HG03175 (cell line): ENCODE results near the gene MMP28.

Experiments used
- ATAC-seq: cut with Tn5 transposase; IDR thresholded peaks from one replicate; pipeline ENCODE4 v1.9.1; 2021; ENCODE audit warnings: mild to moderate bottlenecking, moderate library complexity; ENCODE audit not compliant: unreplicated experiment

Gene MMP28

DNA sequence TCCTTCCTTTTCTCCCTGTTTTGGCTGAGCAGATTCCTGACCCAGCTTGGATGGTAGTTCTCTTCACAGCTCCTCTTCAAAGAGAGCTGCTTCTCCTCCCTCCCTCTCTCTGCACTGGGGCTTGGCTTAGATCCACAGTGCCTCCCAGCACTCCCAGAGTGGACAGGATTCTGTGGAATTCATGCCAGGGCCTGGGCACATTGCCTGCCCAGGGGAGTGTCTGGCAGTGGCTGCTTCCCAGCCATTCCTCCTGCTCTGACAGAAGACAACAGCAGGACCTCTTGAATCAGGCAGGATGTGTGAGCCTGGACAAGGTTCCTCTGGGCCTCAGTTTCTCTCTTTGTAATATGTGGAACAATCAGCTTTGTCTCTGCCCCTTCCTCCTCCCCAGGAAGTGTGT lies 4.5 kb upstream of the MMP28 start:
- ATAC-seq, result no peak

DNA sequence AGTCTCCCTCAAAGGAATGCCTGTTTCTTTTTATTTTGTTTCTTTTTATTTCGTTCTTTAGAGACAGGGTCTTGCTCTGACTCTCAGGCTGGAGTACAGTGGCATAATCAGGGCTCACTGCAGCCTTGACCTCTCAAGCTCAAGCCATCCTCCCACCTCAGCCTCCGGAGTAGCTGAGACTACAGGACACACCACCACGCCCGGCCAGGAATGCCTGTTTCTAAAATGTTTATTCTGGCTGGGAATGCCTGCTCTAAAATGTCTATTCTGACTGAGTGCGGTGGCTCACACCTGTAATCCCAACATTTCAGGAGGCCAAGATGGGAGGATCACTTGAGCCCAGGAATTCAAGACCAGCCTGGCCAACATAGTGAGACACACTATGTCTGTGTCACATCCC lies 2.5 kb upstream of the MMP28 start:
- ATAC-seq, result no peak

GRCh38 chr17:35797370-35797769 lies 1.9 kb upstream of the MMP28 start:
- ATAC-seq, result no peak

- ATAC-seq, result no peak
Observed at GRCh38 chr17:35796942-35797341, 1.5 kb upstream of the MMP28 start.

GRCh38 chr17:35795871-35796265 lies 427 bp upstream of the MMP28 start:
- ATAC-seq, result no peak

GRCh38 chr17:35793257-35793656 lies 2.2 kb downstream of the MMP28 start:
- no peak for ATAC-seq

DNA sequence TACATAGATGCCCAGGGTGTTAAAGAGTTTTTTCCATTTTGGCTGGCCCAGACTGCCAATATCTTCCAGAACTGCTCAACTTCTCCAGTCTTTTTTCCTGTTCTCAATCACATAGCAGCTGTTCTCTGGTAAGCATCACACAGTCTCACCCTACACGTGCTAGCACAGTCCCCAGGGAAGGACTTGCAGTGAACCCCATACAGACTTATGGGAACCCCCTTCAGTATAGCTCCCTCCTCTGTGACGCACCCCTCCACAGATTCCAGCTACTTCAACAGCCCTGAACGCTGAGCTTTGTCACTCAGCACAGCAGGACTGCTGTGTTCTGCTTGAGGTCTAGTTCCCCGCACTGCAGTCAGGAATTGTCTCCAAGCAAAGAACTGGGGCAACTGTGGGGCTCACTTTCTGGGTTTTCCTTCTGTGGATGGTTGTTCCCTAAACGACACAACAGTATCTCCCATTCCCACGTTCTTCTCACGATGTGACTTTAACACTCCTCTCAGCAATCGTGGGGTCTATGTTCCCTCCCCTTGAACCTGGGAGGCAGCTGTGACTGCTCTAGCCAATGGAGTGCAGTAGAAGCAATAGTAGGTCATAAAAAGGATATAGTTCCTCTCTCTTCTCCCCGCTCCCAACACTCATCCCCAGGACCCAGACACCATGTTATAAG lies 3.6 kb downstream of the MMP28 start:
- no peak for ATAC-seq

DNA sequence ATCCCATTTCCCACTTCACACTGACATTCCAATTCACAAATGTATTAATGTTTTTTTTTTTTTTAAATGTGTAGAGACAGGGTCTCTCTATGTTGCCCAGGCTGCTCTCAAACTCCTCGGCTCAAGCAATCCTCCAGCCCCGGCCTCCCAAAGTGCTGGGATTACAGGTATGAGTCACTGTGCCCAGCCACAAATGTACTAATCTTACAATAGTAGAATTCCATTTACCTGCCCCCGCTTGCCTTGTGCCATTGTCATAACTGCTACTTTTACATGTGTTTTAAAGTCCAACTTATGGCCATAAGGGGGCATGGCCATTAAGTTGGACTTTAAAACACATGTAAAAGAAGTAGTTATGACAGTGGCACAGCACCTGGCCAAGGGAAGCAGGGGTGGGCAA lies 4.6 kb downstream of the MMP28 start:
- no peak for ATAC-seq

GRCh38 chr17:35788477-35789368 lies 6.7 kb downstream of the MMP28 start:
- no peak for ATAC-seq

DNA sequence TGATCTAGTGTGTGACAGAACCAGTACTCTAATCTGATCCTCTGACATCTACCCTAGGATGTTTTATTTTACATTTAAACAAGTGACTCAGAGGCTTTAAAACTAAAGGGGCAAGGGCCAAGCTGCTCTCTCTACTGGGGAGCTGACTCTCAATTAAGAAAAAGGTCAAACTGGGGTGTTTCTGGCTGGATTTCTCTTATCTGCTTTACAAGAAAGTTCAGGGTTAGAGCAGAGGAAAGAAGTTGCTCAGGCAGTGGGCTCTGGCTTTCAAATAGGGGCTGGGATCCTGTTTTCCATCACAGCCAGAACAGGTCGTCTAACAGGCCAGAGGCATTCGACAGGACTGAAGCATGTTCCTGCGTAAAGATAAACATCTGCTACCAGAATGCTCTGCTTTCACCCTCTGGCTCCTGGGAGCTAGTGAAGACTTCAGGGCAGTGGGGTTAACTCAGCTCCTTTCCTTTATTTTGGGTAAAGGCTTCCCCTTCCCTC lies 8.5 kb downstream of the MMP28 start:
- no peak for ATAC-seq

- no peak for ATAC-seq
Observed at GRCh38 chr17:35784895-35785294, 10.5 kb downstream of the MMP28 start.

DNA sequence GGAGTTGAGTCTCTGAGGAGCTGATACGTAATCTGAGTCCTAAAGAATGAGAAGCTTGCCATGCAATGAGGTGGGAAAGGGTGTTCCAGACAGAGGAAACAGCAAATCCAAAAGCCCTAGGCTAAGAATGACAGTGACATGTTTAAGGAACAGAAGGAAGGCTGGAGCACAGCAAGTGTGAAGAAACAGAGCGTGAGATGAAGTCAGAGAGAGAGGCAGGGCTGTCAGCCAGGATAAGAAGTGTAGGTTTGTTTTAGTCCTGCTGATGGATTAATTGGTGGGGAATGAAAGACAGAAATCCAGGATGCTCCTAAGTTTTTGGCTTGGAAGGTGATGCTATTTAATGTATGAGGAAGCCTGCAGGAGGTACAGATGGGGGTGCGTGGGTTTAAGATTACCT lies 14.5 kb downstream of the MMP28 start:
- no peak for ATAC-seq

DNA sequence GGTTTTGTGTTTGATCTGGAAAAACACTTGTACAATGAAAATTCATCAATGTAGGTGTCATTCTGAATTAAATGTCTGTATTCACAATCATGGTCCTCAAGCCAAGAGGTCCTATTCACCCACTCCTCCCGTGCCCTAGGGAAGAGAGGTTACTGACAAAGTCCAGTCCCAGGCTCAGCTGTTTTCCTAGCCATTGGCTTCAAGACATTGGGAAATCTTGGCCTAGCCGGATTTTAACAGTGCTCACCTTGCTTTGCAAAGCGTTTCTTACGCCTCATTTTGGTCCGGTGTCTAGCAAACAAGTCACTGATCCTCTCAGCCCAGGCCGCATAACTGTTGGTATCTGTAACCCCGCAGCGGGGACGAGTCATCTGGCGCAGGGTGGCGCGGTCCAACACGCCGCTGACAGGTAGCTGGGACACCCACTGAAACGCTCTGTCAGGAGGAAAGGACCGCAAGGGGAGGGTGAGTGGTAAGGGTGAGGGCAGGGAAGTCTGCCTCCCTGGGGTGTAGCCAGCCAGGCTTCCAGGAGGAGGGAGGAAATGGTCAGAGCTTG lies 16.7 kb downstream of the MMP28 start:
- no peak for ATAC-seq

DNA sequence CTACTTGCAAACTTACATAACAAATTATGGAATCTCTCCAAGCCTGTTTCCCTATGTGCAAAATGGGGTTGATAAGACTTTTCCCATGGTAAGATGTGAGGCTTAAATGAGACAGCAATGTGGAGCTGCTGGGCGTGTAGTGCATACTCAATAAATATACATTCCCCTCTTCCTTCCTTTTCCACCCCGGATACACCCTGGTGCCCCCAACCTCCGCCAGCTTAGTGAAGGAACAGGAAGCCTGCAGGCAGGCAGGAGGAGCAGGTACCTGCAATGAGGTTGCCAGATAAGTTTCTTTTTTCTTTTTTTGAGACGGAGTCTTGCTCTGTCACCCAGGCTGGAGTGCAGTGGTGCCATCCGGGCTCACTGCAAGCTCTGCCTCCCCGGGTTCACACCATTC lies 19.9 kb downstream of the MMP28 start:
- no peak for ATAC-seq

GRCh38 chr17:35775039-35775438 lies 20.4 kb downstream of the MMP28 start:
- ATAC-seq, result no peak

DNA sequence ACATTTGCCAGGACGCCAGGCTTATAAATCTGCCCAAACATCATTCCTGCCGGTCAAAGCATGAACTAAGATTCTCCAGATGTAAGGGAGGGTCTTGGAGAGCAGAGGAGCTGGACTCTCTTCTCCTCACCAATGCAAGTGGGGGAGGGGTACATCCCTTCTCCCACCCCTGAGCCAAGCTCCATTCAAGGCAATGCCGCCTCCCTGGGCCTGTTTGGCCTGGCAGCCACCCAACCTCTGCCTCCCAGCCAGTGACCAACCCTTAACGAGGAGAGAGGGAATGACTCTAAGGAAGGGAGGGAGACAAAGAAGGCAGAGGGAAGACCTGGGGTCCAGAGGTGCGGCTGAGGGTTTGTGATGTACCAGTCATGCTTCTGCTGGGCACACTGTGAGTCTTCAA lies 20.9 kb downstream of the MMP28 start:
- ATAC-seq, result no peak

- ATAC-seq, result no peak
Observed at GRCh38 chr17:35773679-35774425, 21.6 kb downstream of the MMP28 start.

DNA sequence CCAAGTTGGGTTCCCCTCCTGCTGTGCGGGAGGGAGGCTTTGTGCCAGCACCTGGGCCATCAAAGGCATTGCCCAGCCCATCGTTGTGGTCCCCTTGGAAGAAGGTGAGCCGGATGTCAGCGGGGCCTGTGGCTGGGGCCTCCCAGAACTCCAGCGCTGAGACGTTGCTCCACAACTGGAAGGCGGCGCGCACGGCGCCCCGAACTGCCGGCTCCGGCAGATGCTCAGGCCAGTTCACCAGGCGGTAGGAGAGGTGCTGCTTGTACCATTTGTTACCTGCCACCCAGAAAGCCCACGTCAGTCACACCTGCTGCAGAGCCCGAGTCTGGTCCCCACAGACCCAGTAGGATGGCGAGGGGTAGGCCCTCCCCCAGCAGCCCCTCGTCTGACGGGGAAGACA lies 22.3 kb downstream of the MMP28 start:
- ATAC-seq, result no peak

- ATAC-seq, result no peak
Observed at GRCh38 chr17:35769895-35770486, 25.4 kb downstream of the MMP28 start.

- no peak for ATAC-seq
Observed at GRCh38 chr17:35768797-35769196, 26.6 kb downstream of the MMP28 start.
